HFFc6 (cell line): ENCODE data around the gene RENBP. TPM values are rescaled to one million over a fixed set of nuclear protein-coding genes. Genes with fewer than 3 reads are reported as not detected.

Experiments used
- DNase-seq: peaks from one replicate; pipeline ENCODE4 v3.0.0-alpha.2; 2018
- H3K27ac Mint-ChIP-seq: 2 replicates; pipeline ENCODE4 v1.8.0; 2020; ENCODE audit warnings: mild to moderate bottlenecking, mixed read lengths
- H3K27me3 Mint-ChIP-seq: 2 replicates; pipeline ENCODE4 v1.8.0; 2021; ENCODE audit warnings: mild to moderate bottlenecking, moderate library complexity, mixed read lengths; ENCODE audit not compliant: insufficient read depth
- H3K36me3 Mint-ChIP-seq: 2 replicates; pipeline ENCODE4 v1.8.0; 2021; ENCODE audit warnings: low read depth, mixed read lengths
- H3K4me1 Mint-ChIP-seq: 2 replicates; pipeline ENCODE4 v1.8.0; 2020; ENCODE audit warnings: low read depth, mixed read lengths
- H3K4me3 Mint-ChIP-seq: 2 replicates; pipeline ENCODE4 v1.8.0; 2020; ENCODE audit warnings: mild to moderate bottlenecking, moderate library complexity, mixed read lengths
- H3K9me3 Mint-ChIP-seq: 2 replicates; pipeline ENCODE4 v1.8.0; 2020; ENCODE audit warnings: mild to moderate bottlenecking, mixed read lengths
- total RNA-seq, 6 experiments: library from RNA; stranded (reverse); fragmentation: NEBNext Ultra II Directional; extraction: Animal tissue kit (Norgen Biotek cat#: 25700); gene quantifications; 2 replicates in 1 of 6; 3 replicates in 5 of 6; pipeline ENCODE4 v1.2.3, GENCODE V29; 2021
- TF ChIP-seq, protein P1 (sequence below): fragments of 200-600 bp; sonication (generic); IDR thresholded peaks from 2 replicates; pipeline ENCODE4 v1.5.0; 2021; ENCODE audit warnings: antibody characterized with exemption, mild to moderate bottlenecking

RENBP gene
- total RNA-seq, 6 experiments from 2014 or later = 0.23 to 0.75 (median 0.40) TPM; not detected in 2

DNA sequence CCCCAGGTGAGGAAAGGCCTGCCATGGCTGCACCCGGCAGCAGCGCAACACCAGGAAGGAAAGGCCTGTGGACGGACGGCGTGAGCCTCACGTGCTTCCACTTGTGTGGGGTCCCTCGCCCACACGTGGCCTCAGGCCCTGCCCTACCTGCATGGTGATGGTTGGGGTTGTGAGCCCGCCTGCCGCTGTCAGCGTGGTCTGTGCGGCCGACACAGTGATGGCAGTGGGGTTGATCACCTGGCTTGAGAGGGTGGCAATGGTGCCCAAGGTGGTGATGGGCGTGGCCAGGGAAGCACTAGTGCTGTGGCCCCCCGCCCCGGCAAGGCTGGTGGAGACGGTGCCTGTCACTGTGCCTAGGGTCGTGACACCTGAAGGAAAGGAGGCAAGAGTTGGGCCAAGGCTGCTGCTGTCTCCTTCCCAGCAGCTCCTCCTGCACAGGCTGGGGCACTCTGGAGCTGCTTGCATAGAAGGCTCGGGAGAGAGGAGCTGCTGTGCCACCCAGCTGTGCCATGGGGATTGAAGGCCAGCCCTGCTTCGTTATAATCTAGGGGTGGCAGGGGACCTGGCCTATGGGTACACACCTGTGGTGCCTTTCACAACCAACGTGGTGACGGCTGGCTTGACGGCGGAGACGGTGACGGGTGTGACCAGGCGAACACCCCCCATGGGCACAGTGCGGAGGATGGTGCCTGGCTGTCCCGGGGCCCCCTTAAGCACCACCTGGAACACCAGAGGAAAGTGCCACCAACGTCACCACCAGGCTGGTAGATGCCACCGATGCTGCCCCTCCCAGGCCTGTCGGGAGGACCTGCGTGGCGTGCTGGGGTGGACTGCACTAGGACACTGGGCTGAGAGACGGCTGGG, 11.8 kb upstream of the RENBP start:
- no peaks in the 10 kb centered on the region for H3K4me1 Mint-ChIP-seq
- no peaks in the 10 kb centered on the region for H3K9me3 Mint-ChIP-seq
- H3K4me3 Mint-ChIP-seq = no peak overlapping the region
- no peak for DNase-seq
- H3K27me3 Mint-ChIP-seq = peaks cover 10% of the 10 kb centered on the region
- TF ChIP-seq, protein P1, sequence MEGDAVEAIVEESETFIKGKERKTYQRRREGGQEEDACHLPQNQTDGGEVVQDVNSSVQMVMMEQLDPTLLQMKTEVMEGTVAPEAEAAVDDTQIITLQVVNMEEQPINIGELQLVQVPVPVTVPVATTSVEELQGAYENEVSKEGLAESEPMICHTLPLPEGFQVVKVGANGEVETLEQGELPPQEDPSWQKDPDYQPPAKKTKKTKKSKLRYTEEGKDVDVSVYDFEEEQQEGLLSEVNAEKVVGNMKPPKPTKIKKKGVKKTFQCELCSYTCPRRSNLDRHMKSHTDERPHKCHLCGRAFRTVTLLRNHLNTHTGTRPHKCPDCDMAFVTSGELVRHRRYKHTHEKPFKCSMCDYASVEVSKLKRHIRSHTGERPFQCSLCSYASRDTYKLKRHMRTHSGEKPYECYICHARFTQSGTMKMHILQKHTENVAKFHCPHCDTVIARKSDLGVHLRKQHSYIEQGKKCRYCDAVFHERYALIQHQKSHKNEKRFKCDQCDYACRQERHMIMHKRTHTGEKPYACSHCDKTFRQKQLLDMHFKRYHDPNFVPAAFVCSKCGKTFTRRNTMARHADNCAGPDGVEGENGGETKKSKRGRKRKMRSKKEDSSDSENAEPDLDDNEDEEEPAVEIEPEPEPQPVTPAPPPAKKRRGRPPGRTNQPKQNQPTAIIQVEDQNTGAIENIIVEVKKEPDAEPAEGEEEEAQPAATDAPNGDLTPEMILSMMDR = no peak
- H3K36me3 Mint-ChIP-seq = no peaks in the 10 kb centered on the region; the same call in 1 of the 2 replicates
- H3K27ac Mint-ChIP-seq = no peak overlapping the region

DNA sequence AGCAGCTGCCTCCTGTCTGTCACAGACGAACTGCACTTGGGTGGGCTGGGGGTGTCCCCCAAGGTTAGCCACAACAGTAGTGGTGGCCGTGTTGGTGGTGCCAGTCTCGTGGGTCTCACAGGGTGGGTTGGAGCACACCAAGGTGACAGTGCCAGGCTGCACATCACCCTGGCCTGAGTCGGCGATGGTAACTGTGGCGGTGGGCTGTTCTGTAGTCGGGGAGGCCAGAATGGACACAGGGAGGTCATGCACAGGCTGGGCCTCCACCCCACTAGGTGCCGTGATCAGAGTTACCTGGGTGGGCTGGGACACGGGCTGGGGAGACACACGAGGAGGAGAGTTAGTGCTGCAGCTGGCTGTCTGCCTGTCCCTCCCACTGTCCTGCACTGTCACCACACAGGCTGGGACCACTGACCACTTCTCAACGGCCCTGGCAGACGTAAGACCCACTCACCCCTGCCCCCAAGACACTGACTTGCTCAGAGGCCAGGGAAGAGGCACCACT, 10.8 kb upstream of the RENBP start:
- peaks cover 8% of the 10 kb centered on the region for H3K27me3 Mint-ChIP-seq
- no peak overlapping the region for H3K27ac Mint-ChIP-seq
- TF ChIP-seq, protein P1 = no peak
- no peak for DNase-seq
- H3K4me3 Mint-ChIP-seq = no peak overlapping the region
- no peaks in the 10 kb centered on the region for H3K4me1 Mint-ChIP-seq
- no peaks in the 10 kb centered on the region; the same call in 1 of the 2 replicates for H3K36me3 Mint-ChIP-seq
- no peaks in the 10 kb centered on the region for H3K9me3 Mint-ChIP-seq

DNA sequence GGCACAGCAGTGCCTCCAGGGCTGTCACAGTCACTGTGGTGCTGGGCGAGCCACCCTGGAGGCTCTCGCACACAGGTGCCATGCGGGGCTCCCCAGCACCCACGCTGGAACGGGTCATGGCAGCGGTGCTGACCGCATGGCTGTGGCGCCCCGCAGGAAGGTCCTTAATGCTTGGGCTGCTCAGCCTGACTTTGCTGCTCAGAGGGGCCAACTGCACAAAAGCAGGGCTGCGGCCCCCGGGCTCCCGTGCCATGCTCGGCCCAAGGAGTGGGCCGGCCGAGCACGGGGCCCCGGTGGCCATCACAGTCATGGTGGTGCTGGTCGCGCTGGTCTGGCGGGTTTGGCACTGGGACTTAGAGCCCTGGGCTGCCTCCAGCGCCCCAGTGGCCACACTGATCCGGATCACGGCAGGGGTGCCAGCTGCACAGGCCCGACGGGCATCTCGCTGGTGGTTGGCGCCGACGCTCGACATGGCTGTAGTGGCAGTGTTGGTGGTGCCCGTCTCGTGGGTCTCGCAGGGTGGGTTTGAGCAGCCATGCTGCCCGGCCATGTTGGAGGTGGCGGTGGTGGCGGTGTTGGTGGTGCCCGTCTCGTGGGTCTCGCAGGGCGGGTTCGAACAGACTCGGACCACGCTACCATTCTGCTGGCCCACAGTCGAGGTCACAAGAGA, 10.2 kb upstream of the RENBP start:
- Mint-ChIP-seq H3K27ac (no peak overlapping the region), H3K9me3 (no peaks in the 10 kb centered on the region), H3K36me3 (no peaks in the 10 kb centered on the region; the same call in 1 of the 2 replicates), H3K27me3 (peaks cover 8% of the 10 kb centered on the region), H3K4me3 (no peak overlapping the region), H3K4me1 (no peaks in the 10 kb centered on the region)
- TF ChIP-seq, protein P1 = no peak
- DNase-seq = no peak

DNA sequence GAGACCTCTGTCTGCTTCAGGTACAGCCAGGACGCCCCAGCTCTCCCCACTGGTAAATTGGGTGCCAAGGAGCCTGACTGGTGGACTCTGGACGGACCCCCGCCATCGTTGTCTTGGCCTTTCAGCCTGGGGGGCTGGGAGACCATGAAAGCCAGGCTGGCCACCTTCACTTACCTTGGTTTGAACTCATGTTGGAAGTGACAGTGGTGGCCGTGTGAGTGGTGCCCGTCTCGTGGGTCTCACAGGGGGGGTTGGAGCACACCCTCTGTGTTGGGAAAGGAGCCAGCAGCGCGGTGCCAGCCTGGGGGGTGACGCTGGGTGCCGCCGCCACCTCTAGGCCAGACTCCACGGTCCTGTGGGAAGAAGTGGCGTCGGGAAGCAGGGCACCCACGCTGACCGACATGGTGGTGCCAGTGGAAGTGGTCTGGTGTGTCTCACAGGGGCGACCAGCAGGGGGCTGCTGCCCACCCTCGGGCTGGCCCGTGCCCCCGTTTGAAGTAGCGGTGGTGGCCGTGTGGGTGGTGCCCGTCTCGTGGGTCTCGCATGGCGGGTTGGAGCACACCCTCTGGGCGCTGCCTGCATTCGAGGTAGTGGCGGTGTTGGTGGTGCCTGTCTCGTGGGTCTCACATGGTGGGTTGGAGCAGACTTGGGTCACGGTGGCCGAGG, 9.6 kb upstream of the RENBP start:
- no peak overlapping the region for H3K4me3 Mint-ChIP-seq
- TF ChIP-seq, protein P1 = no peak
- H3K9me3 Mint-ChIP-seq = no peaks in the 10 kb centered on the region
- no peaks in the 10 kb centered on the region; the same call in 1 of the 2 replicates for H3K36me3 Mint-ChIP-seq
- H3K27ac Mint-ChIP-seq = no peak overlapping the region
- H3K4me1 Mint-ChIP-seq = no peaks in the 10 kb centered on the region
- no peak for DNase-seq
- peaks cover 8% of the 10 kb centered on the region for H3K27me3 Mint-ChIP-seq

DNA sequence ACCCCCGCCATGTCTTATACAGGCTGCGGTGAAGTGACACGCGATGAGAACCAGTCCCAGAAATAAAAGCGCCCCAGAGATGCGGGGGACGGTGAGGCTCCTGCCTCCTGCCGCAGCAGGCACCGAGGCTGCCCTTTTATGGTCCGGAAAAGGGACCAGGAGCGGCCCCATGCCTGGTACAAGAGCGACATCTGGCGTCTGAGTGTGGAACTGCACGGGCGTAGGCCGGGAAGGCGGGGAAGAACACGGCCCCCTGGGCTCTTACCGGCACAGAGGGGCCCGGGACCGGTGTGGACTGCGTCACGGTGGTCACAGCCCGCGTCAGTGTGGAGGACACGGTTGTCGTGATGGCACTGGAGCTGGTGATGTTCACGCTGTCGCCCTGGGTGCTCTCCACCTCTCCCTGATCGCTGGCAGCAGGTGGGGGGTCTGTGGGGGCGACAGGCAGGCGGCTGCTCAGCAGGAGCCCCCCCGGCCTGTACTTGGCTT, 8.9 kb upstream of the RENBP start:
- Mint-ChIP-seq H3K27me3 (peaks cover 8% of the 10 kb centered on the region), H3K27ac (peak overlapping the region; percentile 40; the same call in 1 of the 2 replicates), H3K36me3 (no peaks in the 10 kb centered on the region; the same call in 1 of the 2 replicates), H3K4me1 (no peaks in the 10 kb centered on the region), H3K4me3 (no peak overlapping the region), H3K9me3 (no peaks in the 10 kb centered on the region)
- DNase-seq = peak; percentile 17
- TF ChIP-seq, protein P1 = peak; percentile 92
